Mesothelial cell of epicardium (in vitro differentiated cells): Measurements from ENCODE around the gene GSTM5. TPM values are rescaled to one million over a fixed set of nuclear protein-coding genes. Genes with fewer than 3 reads are reported as not detected.

Experiments
- DNase-seq, 2 experiments: peaks; one replicate each; pipeline ENCODE4 v3.0.0; 2021; ENCODE audit warnings: low spot score in 2 of 2; ENCODE audit not compliant: unreplicated experiment in 2 of 2
- H3K27ac Mint-ChIP-seq: 2 replicates; pipeline ENCODE4 v1.8.0; 2021; ENCODE audit warnings: mixed read lengths
- H3K27me3 Mint-ChIP-seq: 2 replicates; pipeline ENCODE4 v1.8.0; 2021; ENCODE audit warnings: low read depth, mixed read lengths
- H3K36me3 Mint-ChIP-seq: 2 replicates; pipeline ENCODE4 v1.8.0; 2021; ENCODE audit warnings: mixed read lengths
- H3K4me1 Mint-ChIP-seq: 2 replicates; pipeline ENCODE4 v1.8.0; 2021; ENCODE audit warnings: mixed read lengths
- H3K4me3 Mint-ChIP-seq: 2 replicates; pipeline ENCODE4 v1.8.0; 2021; ENCODE audit warnings: mild to moderate bottlenecking, moderate library complexity, mixed read lengths
- H3K9me3 Mint-ChIP-seq: 2 replicates; pipeline ENCODE4 v1.8.0; 2021; ENCODE audit warnings: mixed read lengths
- total RNA-seq: library from RNA; stranded (reverse); gene quantifications from 3 replicates; pipeline ENCODE4 v1.2.1, GENCODE V29; 2021
- TF ChIP-seq, protein P1 (sequence below): fragments of 200-600 bp; sonication (generic); IDR thresholded peaks from one replicate; pipeline ENCODE4 v1.5.0; 2021; ENCODE audit warnings: antibody characterized with exemption; ENCODE audit not compliant: unreplicated experiment

GSTM5 gene
- total RNA-seq, 1 donor from 2014 or later: 0.29 TPM

DNA sequence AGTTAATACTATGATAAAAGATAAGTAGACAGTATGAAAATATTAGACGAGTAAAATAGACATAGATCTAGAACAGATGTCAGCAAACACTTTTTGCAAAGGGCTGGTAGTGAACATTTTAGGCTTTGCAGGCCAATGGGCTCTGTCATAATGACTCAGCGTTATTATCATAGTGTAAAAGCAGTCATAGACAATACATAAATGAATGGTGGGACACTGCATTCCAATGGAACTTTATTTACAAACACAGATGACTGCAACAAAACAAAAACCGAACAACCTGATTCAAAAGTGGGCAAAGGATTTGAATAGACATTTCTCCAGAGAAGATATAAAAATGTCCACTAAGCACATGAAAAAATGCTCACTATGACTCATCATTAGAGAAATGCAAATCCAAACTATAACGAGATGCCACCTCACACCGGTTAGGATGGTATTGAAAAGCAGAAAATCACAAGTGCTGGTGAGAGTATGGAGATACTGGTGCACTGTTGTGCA lies 7.3 kb downstream of the GSTM5 start:
- peaks cover 20% of the 10 kb centered on the region for H3K4me1 Mint-ChIP-seq
- TF ChIP-seq, protein P1, sequence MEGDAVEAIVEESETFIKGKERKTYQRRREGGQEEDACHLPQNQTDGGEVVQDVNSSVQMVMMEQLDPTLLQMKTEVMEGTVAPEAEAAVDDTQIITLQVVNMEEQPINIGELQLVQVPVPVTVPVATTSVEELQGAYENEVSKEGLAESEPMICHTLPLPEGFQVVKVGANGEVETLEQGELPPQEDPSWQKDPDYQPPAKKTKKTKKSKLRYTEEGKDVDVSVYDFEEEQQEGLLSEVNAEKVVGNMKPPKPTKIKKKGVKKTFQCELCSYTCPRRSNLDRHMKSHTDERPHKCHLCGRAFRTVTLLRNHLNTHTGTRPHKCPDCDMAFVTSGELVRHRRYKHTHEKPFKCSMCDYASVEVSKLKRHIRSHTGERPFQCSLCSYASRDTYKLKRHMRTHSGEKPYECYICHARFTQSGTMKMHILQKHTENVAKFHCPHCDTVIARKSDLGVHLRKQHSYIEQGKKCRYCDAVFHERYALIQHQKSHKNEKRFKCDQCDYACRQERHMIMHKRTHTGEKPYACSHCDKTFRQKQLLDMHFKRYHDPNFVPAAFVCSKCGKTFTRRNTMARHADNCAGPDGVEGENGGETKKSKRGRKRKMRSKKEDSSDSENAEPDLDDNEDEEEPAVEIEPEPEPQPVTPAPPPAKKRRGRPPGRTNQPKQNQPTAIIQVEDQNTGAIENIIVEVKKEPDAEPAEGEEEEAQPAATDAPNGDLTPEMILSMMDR: no peak
- H3K27me3 Mint-ChIP-seq: no peaks in the 10 kb centered on the region
- peaks cover 6% of the 10 kb centered on the region for H3K9me3 Mint-ChIP-seq
- no peak overlapping the region for H3K27ac Mint-ChIP-seq
- no peak for DNase-seq
- no peaks in the 10 kb centered on the region for H3K36me3 Mint-ChIP-seq
- H3K4me3 Mint-ChIP-seq: no peak overlapping the region

DNA sequence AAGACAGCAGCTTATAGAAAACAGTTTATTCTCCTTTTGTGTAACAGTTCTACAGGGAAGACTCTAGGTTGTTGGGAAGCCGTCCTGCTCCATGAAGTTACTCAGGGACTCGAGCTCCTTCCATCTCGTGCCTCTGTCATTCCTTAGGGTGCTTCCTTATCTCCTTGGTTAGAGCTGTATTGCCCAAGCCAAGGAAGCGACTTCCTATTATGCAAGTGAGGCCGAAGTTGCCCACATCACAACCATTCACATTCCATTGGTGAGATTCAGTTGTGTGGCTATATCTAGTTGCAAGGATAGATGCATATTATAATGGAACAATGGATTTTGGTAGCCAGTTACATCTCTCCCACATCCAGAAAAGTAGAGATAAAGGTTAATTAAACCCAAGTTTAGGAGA lies 9.0 kb downstream of the GSTM5 start:
- no peaks in the 10 kb centered on the region for H3K27me3 Mint-ChIP-seq

DNA sequence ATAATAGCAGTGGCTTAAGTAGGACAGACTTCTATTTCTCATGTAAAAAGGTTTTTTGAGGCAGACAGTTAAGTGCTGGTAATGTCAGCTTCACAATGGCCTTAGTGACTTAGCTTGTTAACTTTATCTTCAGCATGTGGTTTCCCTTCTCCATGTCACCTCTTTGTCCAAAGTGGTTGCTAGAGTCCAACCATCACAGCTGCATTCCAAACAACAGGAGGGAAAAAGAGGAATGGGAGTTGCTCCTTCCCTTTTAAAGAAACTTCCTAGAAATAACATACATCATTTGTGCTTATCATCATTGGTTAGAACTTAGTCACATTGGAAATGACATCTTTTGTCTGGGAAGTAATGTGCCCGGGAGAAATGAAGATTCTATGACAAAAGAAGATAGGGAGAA lies 9.9 kb downstream of the GSTM5 start:
- no peaks in the 10 kb centered on the region for H3K36me3 Mint-ChIP-seq
- no peak overlapping the region for H3K4me3 Mint-ChIP-seq
- no peak for DNase-seq
- TF ChIP-seq, protein P1: no peak
- no peak overlapping the region for H3K27ac Mint-ChIP-seq
- peaks cover 20% of the 10 kb centered on the region for H3K4me1 Mint-ChIP-seq
- peaks cover 18% of the 10 kb centered on the region for H3K9me3 Mint-ChIP-seq
- H3K27me3 Mint-ChIP-seq: no peaks in the 10 kb centered on the region

More for the DNA sequence above, 9.0 kb downstream of the GSTM5 start:
- Mint-ChIP-seq H3K4me3 (no peak overlapping the region), H3K27ac (no peak overlapping the region), H3K4me1 (peaks cover 20% of the 10 kb centered on the region), H3K36me3 (no peaks in the 10 kb centered on the region), H3K9me3 (peaks cover 12% of the 10 kb centered on the region)
- no peak for DNase-seq
- TF ChIP-seq, protein P1: no peak

DNA sequence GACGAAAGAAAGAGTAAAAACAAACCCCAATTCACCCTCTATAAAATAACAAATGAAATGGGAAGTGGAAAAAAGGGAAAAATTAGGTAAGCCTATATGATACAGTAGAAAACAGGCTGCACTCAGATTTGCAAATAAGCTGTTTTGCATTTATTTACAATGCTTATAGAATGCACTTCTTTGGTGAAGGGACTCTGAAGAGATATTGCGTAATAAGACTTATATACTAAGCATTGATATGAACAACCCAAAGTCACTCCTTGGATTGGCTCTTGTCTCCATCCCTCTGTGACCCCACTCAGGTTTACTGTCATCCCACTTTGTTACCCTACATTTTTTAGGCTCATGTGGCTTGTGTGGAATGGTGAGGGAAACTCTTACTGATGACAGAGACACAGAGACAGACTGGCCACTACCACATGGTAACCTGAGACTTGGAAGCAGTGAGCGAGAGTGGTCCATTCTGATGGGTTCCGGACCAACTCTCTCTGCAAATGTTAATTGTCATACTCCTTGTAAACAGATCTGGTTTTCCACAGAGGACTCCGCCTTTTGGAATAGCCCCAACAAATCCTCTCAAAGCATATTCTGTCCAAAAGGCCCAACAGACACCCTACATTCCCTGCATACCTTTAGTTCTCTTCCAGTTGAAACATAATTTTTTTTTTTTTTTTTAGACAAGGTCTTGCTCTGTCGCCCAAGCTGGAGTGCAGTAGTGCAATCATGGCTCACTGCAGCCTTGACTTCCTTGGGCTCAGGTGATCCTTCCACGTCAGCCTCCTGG lies 11.0 kb downstream of the GSTM5 start:
- no peak for DNase-seq
- Mint-ChIP-seq H3K27ac (peak overlapping the region; percentile 67), H3K4me3 (no peak overlapping the region), H3K27me3 (no peaks in the 10 kb centered on the region), H3K4me1 (peaks cover 13% of the 10 kb centered on the region), H3K9me3 (peaks cover 21% of the 10 kb centered on the region), H3K36me3 (no peaks in the 10 kb centered on the region)
- TF ChIP-seq, protein P1: no peak

DNA sequence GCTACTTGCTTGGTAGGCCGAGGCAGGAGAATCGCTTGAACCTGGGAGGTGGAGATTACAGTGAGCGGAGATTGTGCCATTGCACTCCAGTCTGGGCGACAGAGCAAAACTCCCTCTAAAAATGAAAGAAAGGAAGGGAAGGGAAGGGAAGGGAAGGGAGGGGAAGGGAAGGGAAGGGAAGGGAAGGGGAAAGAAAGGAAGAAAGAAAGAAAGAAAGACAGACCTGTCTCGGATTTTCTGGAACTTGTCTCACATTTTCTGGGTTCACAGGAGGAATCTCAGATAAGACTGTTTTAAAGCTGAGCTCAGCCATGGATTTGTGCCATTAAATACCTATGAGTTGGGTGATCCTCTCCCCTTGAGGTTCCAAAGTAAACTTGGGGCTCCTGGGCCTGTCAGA lies 12.9 kb downstream of the GSTM5 start:
- H3K27me3 Mint-ChIP-seq: no peaks in the 10 kb centered on the region
- peaks cover 21% of the 10 kb centered on the region for H3K9me3 Mint-ChIP-seq
- TF ChIP-seq, protein P1: no peak
- no peaks in the 10 kb centered on the region for H3K36me3 Mint-ChIP-seq
- H3K4me1 Mint-ChIP-seq: peaks cover 10% of the 10 kb centered on the region
- no peak overlapping the region for H3K27ac Mint-ChIP-seq
- no peak overlapping the region for H3K4me3 Mint-ChIP-seq
- DNase-seq: no peak
